ENCODE measurements around the gene ENTHD1.

GRCh38 chr22:39700565-39700964 lies 193.0 kb downstream of the ENTHD1 start:
- no peak for TF ChIP-seq GATA2 (IDR thresholded peaks at IDR 0.05; ENCODE audit: low read depth, low read length)
- TF ChIP-seq GATA3 (IDR thresholded peaks at IDR 0.05; ENCODE audit: low read depth, low read length) = no peak
